Subcutaneous adipose tissue (tissue), 4 donors: Measurements from ENCODE around the gene ADCY3. TPM values are rescaled to one million over a fixed set of nuclear protein-coding genes. Genes with fewer than 3 reads are reported as not detected.

Source experiments
- total RNA-seq, 4 donors: library from RNA; depleted of rRNA; stranded (reverse); fragments of >200 nt; gene quantifications; one replicate each; pipeline ENCODE4 v1.1.0, GENCODE V29; 2016
- TF ChIP-seq, protein P1 (sequence below): fragments of 450-650 bp; IDR thresholded peaks from one replicate; pipeline ENCODE4 v1.5.1; 2016; ENCODE audit warnings: low read depth, mild to moderate bottlenecking, control low read depth, antibody characterized with exemption, moderate library complexity

ADCY3 gene
- total RNA-seq, 4 donors from 2014 or later, result 39.2 to 133 (median 74.5) TPM

DNA sequence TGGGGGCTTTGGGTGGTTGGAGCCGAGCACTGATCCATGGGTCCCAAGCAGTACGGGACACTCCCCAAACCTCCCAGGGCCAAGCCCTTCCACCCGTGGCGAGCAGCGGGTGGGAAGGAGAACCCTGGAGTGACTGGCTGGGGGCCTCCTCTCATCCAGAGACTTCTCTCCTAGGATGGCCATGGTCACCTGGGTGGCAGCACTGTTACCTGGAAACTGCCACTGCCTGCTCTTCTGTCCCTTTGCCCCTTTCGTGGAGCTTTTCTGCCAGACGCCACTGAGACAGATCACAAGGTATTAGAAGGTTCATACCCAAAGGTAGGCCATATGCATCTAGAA, 99.9 kb downstream of the ADCY3 start:
- TF ChIP-seq, protein P1, sequence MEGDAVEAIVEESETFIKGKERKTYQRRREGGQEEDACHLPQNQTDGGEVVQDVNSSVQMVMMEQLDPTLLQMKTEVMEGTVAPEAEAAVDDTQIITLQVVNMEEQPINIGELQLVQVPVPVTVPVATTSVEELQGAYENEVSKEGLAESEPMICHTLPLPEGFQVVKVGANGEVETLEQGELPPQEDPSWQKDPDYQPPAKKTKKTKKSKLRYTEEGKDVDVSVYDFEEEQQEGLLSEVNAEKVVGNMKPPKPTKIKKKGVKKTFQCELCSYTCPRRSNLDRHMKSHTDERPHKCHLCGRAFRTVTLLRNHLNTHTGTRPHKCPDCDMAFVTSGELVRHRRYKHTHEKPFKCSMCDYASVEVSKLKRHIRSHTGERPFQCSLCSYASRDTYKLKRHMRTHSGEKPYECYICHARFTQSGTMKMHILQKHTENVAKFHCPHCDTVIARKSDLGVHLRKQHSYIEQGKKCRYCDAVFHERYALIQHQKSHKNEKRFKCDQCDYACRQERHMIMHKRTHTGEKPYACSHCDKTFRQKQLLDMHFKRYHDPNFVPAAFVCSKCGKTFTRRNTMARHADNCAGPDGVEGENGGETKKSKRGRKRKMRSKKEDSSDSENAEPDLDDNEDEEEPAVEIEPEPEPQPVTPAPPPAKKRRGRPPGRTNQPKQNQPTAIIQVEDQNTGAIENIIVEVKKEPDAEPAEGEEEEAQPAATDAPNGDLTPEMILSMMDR, result no peak

DNA sequence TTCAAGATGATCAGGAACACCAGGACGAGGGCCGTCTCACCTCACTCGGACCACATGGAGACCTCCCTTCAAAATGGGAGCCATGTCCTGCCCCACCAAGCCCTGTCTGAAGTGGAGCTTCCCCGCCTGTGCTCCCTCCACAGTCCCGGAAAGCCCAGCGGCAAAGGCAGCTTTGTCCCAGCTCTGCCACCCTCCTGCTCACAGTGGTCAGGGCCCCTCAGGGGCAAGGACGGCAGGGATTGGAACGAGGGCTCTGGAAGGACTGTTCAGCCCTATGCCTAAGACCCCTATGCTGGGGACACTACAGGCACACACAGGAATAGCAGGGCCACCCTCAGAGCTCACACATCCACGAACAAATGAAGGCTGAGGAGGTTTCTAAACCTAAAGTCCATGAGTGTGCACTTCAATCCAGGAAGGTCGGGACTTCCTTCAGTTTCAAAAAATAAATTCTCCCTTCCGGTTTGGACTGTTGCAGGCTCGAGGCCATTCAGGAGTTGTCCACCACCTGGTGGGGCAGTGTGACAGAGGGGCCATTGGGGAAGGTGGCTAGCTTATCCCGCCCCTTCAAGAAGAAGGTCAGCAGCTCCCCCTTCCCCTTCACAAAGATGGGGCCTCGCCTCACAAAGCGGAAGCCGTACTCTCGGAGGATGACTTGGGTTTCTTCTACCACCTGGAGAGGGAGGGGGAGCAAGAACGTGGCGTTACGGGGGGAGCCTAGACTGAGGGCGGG, 100.4 kb downstream of the ADCY3 start:
- TF ChIP-seq, protein P1, result no peak

DNA sequence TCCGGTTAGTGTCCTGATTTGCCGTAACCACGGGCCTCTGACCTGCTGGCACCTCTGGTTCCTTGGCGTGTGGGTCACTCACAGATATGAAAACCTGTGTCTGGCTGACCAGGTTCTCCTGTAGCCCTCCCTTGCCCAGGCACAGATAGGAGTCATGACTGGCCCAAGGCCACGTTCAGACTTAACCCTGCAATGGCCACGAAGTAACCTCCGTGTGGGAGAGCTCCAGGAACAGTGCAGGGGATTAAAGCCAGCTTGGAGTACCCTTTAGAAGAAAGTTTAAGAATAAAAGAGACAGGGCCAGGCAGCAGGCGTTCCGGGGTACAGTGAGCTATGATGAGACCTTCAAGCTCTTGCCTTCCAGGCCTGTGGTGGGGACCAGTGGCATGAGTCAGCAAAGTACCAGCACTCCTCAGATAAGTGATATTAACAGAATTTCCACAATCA, 101.3 kb downstream of the ADCY3 start:
- TF ChIP-seq, protein P1, result no peak

DNA sequence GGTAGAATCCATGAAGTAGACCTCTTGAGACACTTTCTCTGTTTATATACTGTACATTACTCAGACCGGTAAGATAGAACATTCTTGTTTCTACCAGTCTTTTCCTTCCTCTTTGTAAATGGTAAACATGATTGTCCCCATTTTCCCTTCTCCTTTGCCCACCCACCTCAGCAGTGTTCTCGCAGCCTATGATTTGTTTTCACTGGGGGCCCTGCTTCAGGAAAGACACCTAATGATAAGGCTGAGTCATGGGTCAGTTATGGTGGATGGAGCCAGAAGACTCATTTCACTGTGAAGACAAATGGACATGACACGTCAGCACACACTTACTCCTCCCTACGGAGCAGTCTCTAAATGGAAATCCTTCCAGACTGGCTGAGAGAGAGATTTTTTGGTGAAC, 103.2 kb downstream of the ADCY3 start:
- TF ChIP-seq, protein P1, result no peak

GRCh38 chr2:24816404-24816803, 103.6 kb downstream of the ADCY3 start:
- TF ChIP-seq, protein P1, result no peak

DNA sequence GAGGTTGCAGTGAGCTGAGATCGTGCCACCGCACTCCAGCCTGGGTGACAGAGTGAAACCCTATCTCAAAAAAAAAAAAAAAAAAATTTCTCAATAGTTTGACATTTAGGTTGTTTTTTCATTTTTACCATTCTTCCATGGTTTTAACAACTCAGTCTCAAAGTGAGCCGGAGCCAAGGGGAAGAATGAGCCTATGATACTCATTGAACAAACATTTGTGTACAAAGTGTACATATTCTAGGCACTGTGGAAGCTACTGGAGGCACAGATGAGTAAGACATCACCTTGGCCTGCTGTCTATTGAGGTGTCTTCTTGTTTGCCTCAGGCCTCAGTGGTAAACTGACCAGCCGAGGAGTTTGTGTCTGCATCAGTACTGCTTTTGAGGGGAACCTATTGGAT, 104.9 kb downstream of the ADCY3 start:
- TF ChIP-seq, protein P1, result no peak

- TF ChIP-seq, protein P1, result no peak
Observed at GRCh38 chr2:24814516-24814915, 105.5 kb downstream of the ADCY3 start.
